ENCODE results near the gene TRIM60. TPM values are rescaled to one million over a fixed set of nuclear protein-coding genes. Genes with fewer than 3 reads are reported as not detected.
"Not testable (repeated sequence)": the region's sequence is repeated elsewhere in the genome, so short reads cannot be mapped to it uniquely, and the experiment has no call there.

The TRIM60 gene
- total RNA-seq, 1 donor from 2014 or later: not detected

DNA sequence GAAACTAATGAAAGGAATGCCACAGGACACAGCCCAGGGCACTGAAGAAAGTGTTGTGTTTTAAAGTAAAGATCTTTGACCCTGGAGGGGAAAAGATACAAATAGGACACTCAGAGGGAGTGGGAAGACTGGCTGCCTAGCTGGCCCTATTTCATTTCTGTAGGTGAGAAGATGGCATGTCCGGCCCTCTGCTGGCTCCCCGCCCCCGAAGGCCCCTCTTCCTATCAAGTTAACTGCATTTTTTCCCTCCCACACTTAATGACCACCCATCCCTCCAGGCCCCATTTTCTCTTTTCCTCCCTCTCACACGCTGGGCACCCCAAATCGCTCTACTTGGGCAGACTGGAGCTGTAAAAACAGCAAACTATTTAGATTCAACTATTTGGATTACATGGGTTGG is 16.4 kb downstream of the TRIM60 start:
- ATAC-seq (no peak), DNase-seq (ENCODE audit: low spot score) (no peak)

DNA sequence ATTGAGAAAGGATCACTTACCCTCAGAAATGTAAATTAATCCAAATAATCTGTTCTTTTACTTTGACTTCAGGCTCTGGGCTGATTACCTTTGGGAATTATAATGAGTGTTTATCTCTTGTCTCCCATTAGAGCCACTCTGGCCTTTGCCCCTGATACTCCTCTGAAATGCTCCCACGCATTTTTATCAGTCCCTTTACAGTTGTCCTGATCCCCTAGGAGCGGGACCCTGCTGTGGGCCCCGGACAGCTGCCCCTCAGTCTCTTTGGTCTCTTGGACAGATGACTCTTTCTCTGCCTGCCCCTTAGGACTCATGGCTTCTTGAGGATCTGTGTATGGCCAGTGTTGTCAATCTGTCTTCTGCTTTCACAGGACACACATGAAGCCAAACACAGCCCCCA is 20.8 kb downstream of the TRIM60 start:
- ATAC-seq (no peak), DNase-seq (ENCODE audit: low spot score) (no peak)

DNA sequence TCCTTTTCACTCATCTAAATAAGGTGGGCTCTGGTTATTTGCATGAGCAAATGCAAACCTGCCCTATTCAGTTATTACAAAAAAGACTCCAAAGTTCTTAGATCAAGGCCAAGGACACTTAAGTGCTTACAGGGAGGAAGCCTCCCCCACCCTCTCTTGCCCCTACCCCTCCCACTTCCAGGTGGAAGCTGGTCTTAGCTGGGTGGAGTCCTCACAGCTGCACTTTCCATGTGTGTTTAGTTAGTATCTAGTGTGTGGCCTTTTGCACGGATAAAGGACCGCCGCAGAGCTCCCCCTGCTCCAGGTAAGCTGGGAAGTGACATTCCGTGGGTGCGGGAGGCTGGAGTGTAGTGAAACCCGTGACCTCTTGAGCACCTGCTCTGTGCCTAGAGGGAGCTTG is 21.8 kb downstream of the TRIM60 start, which contains the start of gene TRIM75:
Gene TRIM75 (plus strand): TSS at position 222 of the 400 bp plus-strand sequence. CDS start 5,282 bp downstream, outside the sequence.
- no peak for ATAC-seq
- DNase-seq (ENCODE audit: low spot score): no peak

DNA sequence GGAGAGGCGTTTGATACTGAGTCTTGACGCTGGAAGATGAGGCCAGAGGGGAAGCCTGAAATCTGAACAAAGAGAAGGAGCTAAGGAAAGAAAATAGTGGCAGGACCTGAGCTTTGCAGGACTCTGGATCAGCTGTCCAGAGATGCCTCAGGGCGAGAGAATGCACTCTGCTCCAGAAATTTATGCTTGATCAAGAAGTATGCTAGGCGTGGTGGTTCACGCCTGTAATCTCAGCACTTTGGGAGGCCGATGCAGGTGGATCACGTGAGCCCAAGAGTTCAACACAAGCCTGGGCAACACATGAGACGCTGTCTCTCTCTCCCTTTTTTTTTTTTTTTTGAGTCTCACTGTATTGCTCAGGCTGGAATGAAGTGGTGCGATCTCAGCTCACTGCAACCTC is 23.8 kb downstream of the TRIM60 start:
- ATAC-seq (no peak), DNase-seq (ENCODE audit: low spot score) (no peak)

DNA sequence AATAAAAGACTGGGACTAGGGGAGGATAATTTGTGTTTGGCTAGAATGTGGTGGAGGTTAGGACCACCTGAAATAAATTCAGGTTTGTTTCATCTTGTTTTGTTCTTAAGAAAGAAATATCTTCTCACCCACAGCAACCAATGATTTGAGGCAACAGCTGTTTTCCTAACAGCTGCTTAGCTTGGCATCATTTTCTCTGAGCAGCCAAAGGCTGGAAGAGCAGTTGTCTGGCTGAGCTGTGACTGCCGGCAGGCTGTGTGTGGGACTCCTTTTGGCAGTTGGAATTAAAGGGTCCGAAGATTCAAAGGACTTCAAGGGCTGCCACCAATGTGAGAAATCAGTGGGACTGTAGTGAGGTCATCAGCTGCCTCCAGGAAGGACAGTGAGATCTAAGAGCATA is 26.9 kb downstream of the TRIM60 start:
- DNase-seq (ENCODE audit: low spot score) (no peak), ATAC-seq (no peak)

DNA sequence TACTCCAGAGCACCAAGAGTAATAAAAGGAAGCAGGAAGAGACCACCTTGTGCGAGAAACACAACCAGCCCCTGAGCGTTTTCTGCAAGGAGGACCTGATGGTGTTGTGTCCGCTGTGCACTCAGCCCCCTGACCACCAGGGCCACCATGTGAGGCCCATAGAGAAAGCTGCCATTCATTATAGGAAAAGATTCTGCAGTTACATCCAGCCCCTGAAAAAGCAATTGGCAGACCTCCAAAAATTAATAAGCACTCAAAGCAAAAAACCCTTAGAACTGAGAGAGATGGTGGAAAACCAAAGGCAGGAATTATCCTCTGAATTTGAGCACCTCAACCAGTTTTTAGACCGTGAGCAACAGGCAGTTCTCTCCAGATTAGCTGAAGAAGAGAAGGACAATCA is 27.6 kb downstream of the TRIM60 start:
- no peak for ATAC-seq

DNA sequence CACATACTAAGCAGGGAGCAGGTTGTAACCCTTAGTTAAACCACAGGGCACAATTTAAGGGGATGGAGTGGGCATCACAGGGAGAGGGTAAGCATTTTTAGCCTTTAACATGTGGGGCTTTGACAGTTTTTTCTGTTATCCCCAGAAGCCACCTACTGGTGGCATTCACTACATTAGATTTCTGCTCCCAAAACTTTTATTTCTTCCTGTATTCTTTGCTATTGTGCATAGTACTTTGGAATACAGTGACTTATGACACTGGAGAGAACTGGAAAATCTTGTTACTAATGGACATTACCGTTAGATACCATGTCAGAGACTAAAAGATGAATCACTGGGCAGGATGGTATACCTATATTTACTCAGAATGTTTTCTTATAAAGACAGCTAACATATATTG is 29.1 kb downstream of the TRIM60 start:
- no peak for ATAC-seq

More for the DNA sequence above, 27.6 kb downstream of the TRIM60 start:
- no peak for DNase-seq (ENCODE audit: low spot score)

DNA sequence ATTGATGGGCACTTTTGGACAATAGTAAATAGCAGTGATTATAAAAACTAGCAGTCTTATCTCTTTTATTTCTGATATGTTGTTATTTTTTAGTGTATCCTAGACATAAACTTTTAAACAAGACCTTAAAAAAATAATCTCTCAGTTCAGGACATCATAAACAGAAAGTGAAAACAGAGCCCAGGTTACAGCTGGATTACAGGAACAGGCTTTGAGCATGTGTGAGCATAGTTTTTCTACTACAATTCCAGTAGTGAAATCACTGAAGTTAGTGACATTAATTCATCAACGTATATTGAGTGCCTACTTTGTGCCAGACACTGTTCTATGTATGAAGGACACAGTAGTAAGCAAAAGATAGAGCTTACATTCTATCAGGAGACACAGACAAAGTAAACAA is 38.8 kb downstream of the TRIM60 start:
- no peak for DNase-seq (ENCODE audit: low spot score)
- ATAC-seq: no peak

More for the DNA sequence above, 29.1 kb downstream of the TRIM60 start:
- DNase-seq (ENCODE audit: low spot score): no peak

DNA sequence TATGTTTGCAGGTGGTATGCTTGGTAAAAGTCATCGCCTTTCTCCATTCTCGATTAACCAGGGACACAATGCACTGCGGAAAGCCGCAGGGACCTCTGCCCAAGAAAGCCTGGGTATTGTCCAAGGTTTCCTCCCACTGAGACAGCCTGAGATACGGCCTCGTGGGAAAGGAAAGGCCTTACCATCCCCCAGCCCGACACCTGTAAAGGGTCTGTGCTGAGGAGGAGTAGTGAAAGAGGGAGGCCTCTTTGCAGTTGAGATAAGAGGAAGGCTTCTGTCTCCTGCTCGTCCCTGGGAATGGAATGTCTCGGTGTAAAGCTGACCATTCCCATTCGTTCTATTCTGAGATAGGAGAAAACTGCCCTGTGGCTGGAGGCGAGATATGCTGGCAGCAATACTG is 41.5 kb downstream of the TRIM60 start:
- not testable (repeated sequence) for ATAC-seq; DNase-seq (ENCODE audit: low spot score)

DNA sequence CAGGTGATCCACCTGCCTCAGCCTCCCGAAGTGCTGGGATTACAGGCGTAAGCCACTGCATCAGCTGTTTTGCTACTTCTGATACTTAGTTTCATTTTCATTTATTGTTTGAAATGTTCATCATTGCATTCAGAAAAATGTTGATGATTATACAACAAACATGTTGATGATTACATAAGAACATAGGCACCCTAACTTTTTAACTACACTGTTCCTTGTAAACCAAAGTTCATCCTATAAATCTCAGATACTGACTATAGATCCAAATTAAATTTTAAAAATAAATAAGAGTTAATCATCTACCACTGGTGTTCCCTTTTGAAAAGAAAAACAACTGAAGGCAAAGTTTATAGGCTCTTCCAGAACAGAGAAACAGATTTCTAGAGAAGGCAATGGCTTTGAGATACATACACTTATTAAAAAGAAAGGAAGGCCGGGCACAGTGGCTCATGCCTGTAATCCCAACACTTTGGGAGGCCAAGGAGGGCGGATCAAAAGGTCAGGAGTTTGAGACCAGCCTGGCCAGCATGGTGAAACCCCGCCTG is 45.3 kb downstream of the TRIM60 start:
- no peak for DNase-seq (ENCODE audit: low spot score)
- peak; percentile 59 for ATAC-seq

DNA sequence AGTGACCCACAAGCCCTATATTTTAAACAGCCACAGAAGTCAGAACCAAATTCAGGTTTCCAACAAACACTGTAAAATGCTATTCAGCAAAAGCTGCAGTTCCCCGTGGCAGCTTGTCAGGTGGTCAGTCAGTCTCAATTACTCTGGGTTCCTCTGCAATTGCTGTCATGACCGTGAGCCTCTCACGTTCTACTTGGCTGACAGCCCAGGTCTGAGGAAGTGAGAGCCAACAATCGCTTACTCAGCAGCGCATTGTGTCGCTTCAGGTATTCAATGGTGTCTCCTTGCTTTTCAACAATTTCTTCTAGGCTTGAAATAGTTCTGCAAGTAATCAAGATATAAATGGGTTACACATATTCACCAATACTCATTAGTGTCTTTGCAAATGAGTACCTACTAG is 47.7 kb downstream of the TRIM60 start:
- DNase-seq (ENCODE audit: low spot score) (peak; percentile 89), ATAC-seq (peak; percentile 96)

DNA sequence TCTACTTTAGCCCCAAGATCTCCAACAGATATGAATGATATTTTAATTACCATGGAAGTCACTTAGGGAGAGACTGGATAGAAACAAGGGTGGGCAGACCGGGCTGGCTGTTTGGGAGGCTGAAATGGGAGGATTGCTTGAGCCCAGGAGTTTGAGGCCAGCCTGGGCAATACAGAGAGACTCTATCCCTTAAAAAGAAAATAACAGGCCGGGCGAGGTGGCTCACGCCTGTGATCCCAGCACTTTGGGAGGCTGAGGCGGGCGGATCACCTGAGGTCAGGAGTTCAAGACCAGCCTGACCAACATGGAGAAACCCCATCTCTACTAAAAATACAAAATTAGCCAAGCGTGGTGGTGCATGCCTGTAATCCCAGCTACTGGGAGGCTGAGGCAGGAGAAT is 53.0 kb downstream of the TRIM60 start:
- ATAC-seq; DNase-seq (ENCODE audit: low spot score): not testable (repeated sequence)

DNA sequence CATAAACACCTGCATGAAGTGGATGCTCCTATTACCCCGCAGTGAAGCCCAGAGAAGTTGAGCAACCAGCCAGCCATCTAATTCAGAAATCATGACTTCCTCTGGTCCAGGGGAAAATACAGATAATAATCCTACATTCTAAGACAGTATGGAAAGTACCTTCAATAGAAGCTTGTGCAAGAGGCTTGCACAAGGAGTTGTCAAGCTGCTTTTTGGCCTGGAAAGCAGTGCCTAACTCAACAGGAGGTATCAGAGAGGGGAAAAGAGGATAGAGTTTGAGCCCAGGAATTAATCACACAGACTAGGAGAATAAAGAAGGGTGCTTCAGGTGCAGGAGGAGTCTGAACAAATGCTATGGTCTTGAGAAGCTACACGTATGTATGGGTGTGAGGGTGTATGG is 54.1 kb downstream of the TRIM60 start:
- DNase-seq (ENCODE audit: low spot score) (no peak), ATAC-seq (no peak)

DNA sequence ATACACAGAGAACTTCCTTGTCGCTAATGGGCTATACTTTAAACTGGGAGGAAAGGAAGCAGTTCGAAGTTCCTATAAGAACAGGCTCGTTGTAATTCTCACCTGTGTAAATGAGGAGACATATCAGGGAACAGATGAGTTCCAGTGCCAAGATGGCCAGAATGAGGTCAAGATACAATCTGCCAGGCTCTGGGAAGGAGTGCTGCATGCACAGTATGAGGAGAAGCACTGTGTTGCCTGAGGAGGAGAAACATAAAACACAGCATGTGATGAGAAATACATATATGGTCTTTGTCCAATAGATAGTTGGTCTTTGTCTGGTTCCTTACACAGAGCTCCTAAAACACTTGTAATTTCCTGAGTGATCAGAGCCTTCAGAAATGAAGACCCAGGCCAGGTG is 56.6 kb downstream of the TRIM60 start:
- no peak for ATAC-seq
- no peak for DNase-seq (ENCODE audit: low spot score)

Other genes with a start within 250 kb of the TRIM60 start
- gene APELA, start 154.8 kb upstream of the TRIM60 start, total RNA-seq: not detected
- 0.15 TPM for gene TRIM61, start 54.3 kb upstream of the TRIM60 start, total RNA-seq
- gene TRIM75, start 21.9 kb downstream of the TRIM60 start, total RNA-seq: not detected
- 26.5 TPM for gene TMEM192, start 80.9 kb downstream of the TRIM60 start, total RNA-seq
- 23.0 TPM for gene KLHL2, start 175.6 kb downstream of the TRIM60 start, total RNA-seq

Data from left lobe of liver (tissue), 2 donors.